Cardiac muscle cell (in vitro differentiated cells and primary cell): ENCODE measurements around the gene PRKAG2. TPM values are rescaled to one million over a fixed set of nuclear protein-coding genes. Genes with fewer than 3 reads are reported as not detected.

Source experiments
- DNase-seq, 2 donors: peaks; one replicate each; pipeline versions ENCODE4 v3.0.0 to v3.0.0-alpha.2; 2010 to 2017; ENCODE audit warnings: low read depth in 1 of 2, low spot score in 1 of 2
- H3K27ac ChIP-seq: fragments of 200-600 bp; sonication (generic); 2 replicates; pipeline ENCODE4 v1.5.1; 2016
- H3K27me3 ChIP-seq: fragments of 200-600 bp; sonication (generic); 2 replicates; pipeline ENCODE4 v1.6.0; 2016; ENCODE audit warnings: control low read depth
- H3K36me3 ChIP-seq: fragments of 200-600 bp; sonication (generic); 2 replicates; pipeline ENCODE4 v1.5.1; 2016; ENCODE audit warnings: control low read depth
- H3K4me1 ChIP-seq: fragments of 200-600 bp; sonication (generic); 2 replicates; pipeline ENCODE4 v1.8.1; 2017; ENCODE audit warnings: low read depth, mild to moderate bottlenecking, mixed run types
- H3K4me3 ChIP-seq: fragments of 200-600 bp; sonication (generic); 2 replicates; pipeline ENCODE4 v1.5.1; 2016; ENCODE audit warnings: mild to moderate bottlenecking
- H3K9me3 ChIP-seq: fragments of 200-600 bp; sonication (generic); 2 replicates; pipeline ENCODE4 v1.5.1; 2017; ENCODE audit warnings: low read depth, mild to moderate bottlenecking, control low read depth
- CTCF ChIP-seq: IDR thresholded peaks from 2 replicates; pipeline ENCODE4 v1.5.1; 2012; ENCODE audit warnings: low read depth, mild to moderate bottlenecking, low read length
- polyA plus RNA-seq: library from polyadenylated mRNA; unstranded; fragments of >200 nt; fragmentation: Nextera tagmentation; extraction: Ambion mirVana; gene quantifications from 2 replicates; pipeline ENCODE4 v1.2.1, GENCODE V29; 2016
- total RNA-seq: library from RNA; depleted of rRNA; stranded (reverse); fragments of >200 nt; gene quantifications from 2 replicates; pipeline ENCODE4 v1.2.3, GENCODE V29; 2016

The PRKAG2 gene
- total and polyA plus RNA-seq, 2 experiments from 2014 or later = 43.4 to 85.3 TPM

GRCh38 chr7:151592330-151592729, 284.6 kb downstream of the PRKAG2 start:
- Histone ChIP-seq H3K4me1 (no peaks in the 10 kb centered on the region), H3K4me3 (no peak overlapping the region), H3K36me3 (peaks cover 22% of the 10 kb centered on the region), H3K27me3 (no peaks in the 10 kb centered on the region), H3K27ac (no peak overlapping the region), H3K9me3 (no peaks in the 10 kb centered on the region)
- no peak for DNase-seq
- no peak for TF ChIP-seq CTCF

GRCh38 chr7:151591866-151592265, 285.0 kb downstream of the PRKAG2 start:
- Histone ChIP-seq H3K9me3 (no peaks in the 10 kb centered on the region), H3K27ac (no peak overlapping the region), H3K4me3 (no peak overlapping the region), H3K4me1 (no peaks in the 10 kb centered on the region), H3K27me3 (no peaks in the 10 kb centered on the region), H3K36me3 (peaks cover 22% of the 10 kb centered on the region)
- DNase-seq = no peak
- TF ChIP-seq CTCF = no peak

GRCh38 chr7:151590850-151591771, 285.8 kb downstream of the PRKAG2 start:
- H3K4me1 ChIP-seq = no peaks in the 10 kb centered on the region
- H3K27ac ChIP-seq = no peak overlapping the region
- H3K9me3 ChIP-seq = no peaks in the 10 kb centered on the region
- H3K27me3 ChIP-seq = no peaks in the 10 kb centered on the region
- no peak for TF ChIP-seq CTCF
- no peak overlapping the region for H3K4me3 ChIP-seq
- H3K36me3 ChIP-seq = peaks cover 22% of the 10 kb centered on the region
- no peak for DNase-seq

GRCh38 chr7:151590071-151590849, 286.7 kb downstream of the PRKAG2 start:
- Histone ChIP-seq H3K4me3 (no peak overlapping the region), H3K4me1 (no peaks in the 10 kb centered on the region), H3K9me3 (no peaks in the 10 kb centered on the region), H3K27ac (no peak overlapping the region), H3K27me3 (no peaks in the 10 kb centered on the region), H3K36me3 (peaks cover 27% of the 10 kb centered on the region)
- DNase-seq = no peak
- TF ChIP-seq CTCF = no peak

GRCh38 chr7:151588982-151589381, 287.9 kb downstream of the PRKAG2 start:
- H3K4me3 ChIP-seq = no peak overlapping the region
- no peaks in the 10 kb centered on the region for H3K4me1 ChIP-seq
- H3K27ac ChIP-seq = peak overlapping the region; percentile 6
- no peak for TF ChIP-seq CTCF
- no peak for DNase-seq
- H3K27me3 ChIP-seq = no peaks in the 10 kb centered on the region
- H3K9me3 ChIP-seq = no peaks in the 10 kb centered on the region
- peaks cover 21% of the 10 kb centered on the region for H3K36me3 ChIP-seq
